ENCODE measurements around the gene PXN.

Gene PXN

GRCh38 chr12:120265473-120266179 lies at the start of gene PXN:
TSS of gene PXN (minus strand) at chr12:120265730. CDS start at chr12:120265629, 101 bp downstream.
- ChIA-PET POLR2A (ENCODE audit: low non-redundant PET) (interaction anchor here (0.7 to 5.1 kb wide), 5 partner anchors 9 to 65 kb away, joined by 3 to 64 read pairs (median 8); partner anchors contain the start of gene RPLP0), CTCF (interaction anchor here (0.5 to 9.2 kb wide), 10 partner anchors 9 to 47 kb away, joined by 3 to 142 read pairs (median 4); no protein-coding TSS in a partner anchor)
- TF ChIP-seq, protein P1, sequence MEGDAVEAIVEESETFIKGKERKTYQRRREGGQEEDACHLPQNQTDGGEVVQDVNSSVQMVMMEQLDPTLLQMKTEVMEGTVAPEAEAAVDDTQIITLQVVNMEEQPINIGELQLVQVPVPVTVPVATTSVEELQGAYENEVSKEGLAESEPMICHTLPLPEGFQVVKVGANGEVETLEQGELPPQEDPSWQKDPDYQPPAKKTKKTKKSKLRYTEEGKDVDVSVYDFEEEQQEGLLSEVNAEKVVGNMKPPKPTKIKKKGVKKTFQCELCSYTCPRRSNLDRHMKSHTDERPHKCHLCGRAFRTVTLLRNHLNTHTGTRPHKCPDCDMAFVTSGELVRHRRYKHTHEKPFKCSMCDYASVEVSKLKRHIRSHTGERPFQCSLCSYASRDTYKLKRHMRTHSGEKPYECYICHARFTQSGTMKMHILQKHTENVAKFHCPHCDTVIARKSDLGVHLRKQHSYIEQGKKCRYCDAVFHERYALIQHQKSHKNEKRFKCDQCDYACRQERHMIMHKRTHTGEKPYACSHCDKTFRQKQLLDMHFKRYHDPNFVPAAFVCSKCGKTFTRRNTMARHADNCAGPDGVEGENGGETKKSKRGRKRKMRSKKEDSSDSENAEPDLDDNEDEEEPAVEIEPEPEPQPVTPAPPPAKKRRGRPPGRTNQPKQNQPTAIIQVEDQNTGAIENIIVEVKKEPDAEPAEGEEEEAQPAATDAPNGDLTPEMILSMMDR (conservative IDR thresholded peaks at IDR 0.05; ENCODE audit: low read depth) = peak; percentile 93
- H3K27ac ChIP-seq = peak within 1 kb of the TSS; percentile 96
- peak; percentile 90 for DNase-seq (ENCODE audit: low spot score)

DNA sequence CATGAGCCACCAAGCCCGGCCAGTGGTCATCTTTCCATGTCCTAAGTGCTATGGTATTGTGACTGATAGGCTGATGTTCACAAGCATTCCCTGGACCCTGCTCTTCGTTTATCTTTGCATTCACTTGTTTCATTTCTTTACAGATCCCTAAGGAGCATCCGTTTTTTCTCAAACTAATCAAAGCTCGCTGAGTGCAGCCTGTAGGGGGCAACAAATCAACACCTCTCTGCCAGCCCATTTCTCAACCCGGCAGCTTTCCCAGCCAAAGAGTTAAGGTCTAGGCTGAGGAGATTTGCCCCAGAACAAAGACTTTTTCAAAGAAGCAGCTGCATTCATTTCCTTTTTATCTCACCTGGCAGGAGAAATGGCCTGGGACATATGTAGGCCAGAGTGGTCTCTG lies 48.7 kb upstream of the PXN start:
- no peak for DNase-seq (ENCODE audit: low spot score)
- ChIA-PET CTCF (interaction anchor here (0.5 to 1.1 kb wide), 6 partner anchors 11 to 391 kb away, joined by 3 to 5 read pairs (median 3); partner anchors contain the start of gene SIRT4), POLR2A (ENCODE audit: low non-redundant PET) (interaction anchor here (0.7 kb wide), 1 partner anchor 593 kb away, joined by 6 read pairs; no protein-coding TSS in a partner anchor)
- no peak overlapping the region for H3K27ac ChIP-seq
- TF ChIP-seq, protein P1 (conservative IDR thresholded peaks at IDR 0.05; ENCODE audit: low read depth) = peak; percentile 20; the same call in 1 of the 2 replicates

DNA sequence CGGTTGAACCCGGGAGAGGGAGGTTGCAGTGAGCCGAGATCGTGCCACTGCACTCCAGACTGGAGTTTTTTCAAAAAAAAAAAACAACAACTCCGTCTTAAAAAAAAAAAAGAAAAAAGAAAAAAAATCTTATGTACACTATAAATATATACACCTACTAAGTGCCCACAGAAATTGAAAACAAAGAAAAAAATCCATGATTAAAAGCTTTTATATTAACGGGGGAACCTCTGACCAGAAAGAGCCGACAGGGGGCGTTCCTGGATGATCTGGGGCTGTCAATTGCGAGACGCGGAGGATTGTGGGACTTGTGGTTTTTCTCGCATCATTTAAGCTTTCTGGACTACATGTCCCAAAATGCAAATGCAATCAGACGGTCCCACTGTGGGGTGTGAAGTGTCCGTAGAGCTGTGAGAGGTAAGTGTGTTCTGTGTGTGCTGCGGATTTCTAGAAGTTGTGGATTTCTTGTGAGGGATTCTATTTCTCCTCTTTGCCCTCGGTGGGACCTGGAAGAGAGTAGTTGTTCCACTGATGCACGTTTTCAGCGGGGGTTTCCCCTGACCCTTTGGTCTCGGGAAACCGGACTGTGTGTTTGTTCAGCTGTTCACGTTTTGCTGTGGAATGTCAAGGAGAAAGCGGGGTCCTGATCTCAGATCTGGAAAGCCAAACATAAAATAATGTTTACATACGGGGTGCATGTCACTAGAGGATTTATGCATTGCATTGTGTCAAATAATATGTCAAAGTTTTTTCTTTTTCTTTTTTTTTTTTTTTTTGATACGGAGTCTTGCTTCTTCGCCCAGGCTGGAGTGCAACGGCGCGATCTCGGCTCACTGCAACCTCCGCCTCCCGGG lies 36.7 kb upstream of the PXN start, which contains the start of gene SIRT4:
Gene SIRT4, plus strand, starts transcription at position 360 of the 854 bp plus-strand sequence. CDS start 1,241 bp downstream, outside the sequence.
- ChIA-PET POLR2A (ENCODE audit: low non-redundant PET) (interaction anchor here (0.6 to 1.1 kb wide), 3 partner anchors 9 to 1526 kb away, joined by 3 to 5 read pairs (median 5); partner anchors contain the start of genes RNU4-1 and RNU4-2), CTCF (interaction anchor here (0.6 to 1.5 kb wide), 16 partner anchors 10 to 1328 kb away, joined by 3 to 12 read pairs (median 6); partner anchors contain the start of genes RNU4-1 and RNU4-2)
- DNase-seq (ENCODE audit: low spot score) = peak; percentile 93
- TF ChIP-seq, protein P1 (conservative IDR thresholded peaks at IDR 0.05; ENCODE audit: low read depth) = peak; percentile 92
- peak within 1 kb of the TSS; percentile 31; the same call in 1 of the 2 replicates for H3K27ac ChIP-seq

DNA sequence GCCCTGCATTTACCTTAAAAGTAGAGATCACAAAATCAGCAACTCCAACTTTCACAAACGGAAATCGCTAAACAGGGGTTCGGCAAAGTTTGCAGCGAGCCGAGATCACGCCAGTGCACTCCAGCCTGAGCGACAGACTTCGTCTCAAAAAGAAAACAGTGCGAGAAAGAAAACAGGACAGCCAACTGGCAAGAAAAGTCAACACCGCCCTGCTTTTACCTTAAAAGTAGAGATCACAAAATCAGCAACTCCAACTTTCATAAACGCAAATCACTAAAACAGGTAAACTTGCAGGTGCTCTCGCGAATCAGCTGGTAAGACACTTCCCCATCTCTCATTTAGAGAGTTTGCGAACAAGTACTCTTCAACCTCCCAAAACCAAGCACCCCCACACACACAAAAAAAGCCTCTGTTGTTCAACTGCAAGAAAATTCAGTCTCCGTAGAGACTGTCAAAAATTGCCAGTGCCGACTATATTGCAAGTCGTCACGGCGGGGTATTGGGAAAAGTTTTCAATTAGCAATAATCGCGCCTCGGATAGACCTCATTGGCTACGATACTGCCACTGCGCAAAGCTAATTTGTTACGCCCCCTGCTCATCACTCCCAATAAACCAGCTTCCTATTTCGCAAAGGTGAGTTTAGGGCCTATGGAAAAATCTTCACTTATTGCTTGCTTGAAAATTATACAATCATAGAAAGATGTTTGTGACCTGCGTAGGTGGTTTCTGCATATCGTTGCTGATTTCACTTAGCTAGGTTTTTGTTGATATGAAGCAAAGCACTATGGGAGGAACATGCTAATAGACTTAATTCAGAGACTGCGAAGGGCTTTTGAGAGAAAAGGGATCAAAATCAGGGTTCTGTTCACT lies 27.4 kb upstream of the PXN start, which contains the start of gene RNU4-1:
Gene RNU4-1, minus strand, starts transcription at position 577 of the 871 bp plus-strand sequence.
- CTCF ChIA-PET = interaction anchor here (0.6 to 2.1 kb wide), 2 partner anchors 9 to 54 kb away, joined by 3 to 11 read pairs; partner anchors contain the start of gene SIRT4
- POLR2A ChIA-PET (ENCODE audit: low non-redundant PET) = interaction anchor here (0.6 to 2.3 kb wide), 7 partner anchors 9 to 92 kb away, joined by 3 to 14 read pairs (median 5); partner anchors contain the start of genes PXN, RPLP0 and SIRT4
- peak within 1 kb of the TSS; percentile 97 for H3K27ac ChIP-seq
- TF ChIP-seq, protein P1 (conservative IDR thresholded peaks at IDR 0.05; ENCODE audit: low read depth) = no peak
- DNase-seq (ENCODE audit: low spot score) = peak; percentile 65

DNA sequence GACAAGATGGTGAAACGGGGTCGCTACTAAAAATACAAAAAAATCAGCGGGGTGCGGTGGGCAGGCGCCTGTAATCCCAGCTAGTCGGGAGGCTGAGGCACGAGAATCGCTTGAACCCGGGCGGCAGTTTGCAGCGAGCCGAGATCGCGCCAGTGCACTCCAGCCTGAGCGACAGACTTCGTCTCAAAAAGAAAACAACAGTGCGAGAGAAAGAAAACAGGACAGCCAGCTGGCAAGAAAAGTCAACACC lies 26.8 kb upstream of the PXN start:
- TF ChIP-seq, protein P1 (conservative IDR thresholded peaks at IDR 0.05; ENCODE audit: low read depth) = no peak
- POLR2A ChIA-PET (ENCODE audit: low non-redundant PET) = interaction anchor here (0.6 to 2.3 kb wide), 4 partner anchors 10 to 62 kb away, joined by 3 to 14 read pairs (median 5); partner anchors contain the start of genes PXN and SIRT4
- CTCF ChIA-PET = interaction anchor here (2.1 kb wide), 1 partner anchor 10 kb away, joined by 11 read pairs; the partner anchor contains the start of gene SIRT4
- DNase-seq (ENCODE audit: low spot score) = no peak
- peak overlapping the region; percentile 97 for H3K27ac ChIP-seq

All from RWPE1 (cell line).